ENCODE data around the gene IQGAP2.

Gene IQGAP2

GRCh38 chr5:76757049-76757448 lies 354.0 kb downstream of the IQGAP2 start:
- Histone ChIP-seq H3K4me3 (no peak overlapping the region), H3K27ac (no peak overlapping the region), H3K9me3 (ENCODE audit: low read depth, low read length) (no peaks in the 10 kb centered on the region), H3K9ac (ENCODE audit: insufficient read length) (no peak overlapping the region), H3K36me3 (ENCODE audit: insufficient read depth, low read length) (no peaks in the 10 kb centered on the region)
- TF ChIP-seq EZH2 (IDR thresholded peaks at IDR 0.05) (no peak), POLR2AphosphoS5 (IDR thresholded peaks at IDR 0.05; ENCODE audit: borderline replicate concordance, low read depth, low read length) (no peak), FOXP2 (optimal IDR thresholded peaks at IDR 0.05; ENCODE audit: control extremely low read depth, extremely low read length, insufficient read depth) (no peak)
- no peak for DNase-seq (ENCODE audit: low read depth, low spot score)
